Measurements from ENCODE around the gene ACACB.

GRCh38 chr12:109234012-109234411 is 117.6 kb downstream of the ACACB start:
- TF ChIP-seq POLR2A (IDR thresholded peaks at IDR 0.05) (no peak), CTCF (IDR thresholded peaks at IDR 0.05) (no peak)

All from Peyer's patch (tissue), 4 donors.